CD14-positive monocyte (primary cell): Measurements from ENCODE around the gene NR3C1. TPM values are rescaled to one million over a fixed set of nuclear protein-coding genes. Genes with fewer than 3 reads are reported as not detected.

Experiments used
- DNase-seq, 3 donors: peaks; one replicate each; pipeline ENCODE4 v3.0.0-alpha.2; 2011 to 2022
- H2AFZ ChIP-seq: 2 replicates; pipeline ENCODE4 v1.6.0; 2012; ENCODE audit warnings: mild to moderate bottlenecking, low read depth, low read length, inconsistent platforms; ENCODE audit not compliant: insufficient read depth, poor library complexity, severe bottlenecking
- H3K27ac ChIP-seq, 2 donors: 1 replicate in 1 of 2; 2 replicates in 1 of 2; pipeline ENCODE4 v1.5.1; 2012 to 2013; ENCODE audit warnings: low read length in 2 of 2, control low read depth in 1 of 2, inconsistent platforms in 1 of 2, low read depth in 1 of 2, mild to moderate bottlenecking in 1 of 2
- H3K27me3 ChIP-seq, 2 donors: one replicate each; pipeline versions ENCODE4 v1.6.0 to v1.6.1; 2011 to 2013; ENCODE audit warnings: low read length in 2 of 2; ENCODE audit not compliant: control insufficient read depth in 2 of 2, insufficient read depth in 2 of 2
- H3K36me3 ChIP-seq, 2 donors: replicated peaks in 1 of 2; 1 replicate in 1 of 2; 2 replicates in 1 of 2; pipeline versions ENCODE4 v1.5.1 to v1.6.1; 2012 to 2013; ENCODE audit warnings: low read length in 2 of 2, control low read depth in 1 of 2, inconsistent platforms in 1 of 2, mild to moderate bottlenecking in 1 of 2; ENCODE audit not compliant: insufficient read depth in 2 of 2, control insufficient read depth in 1 of 2
- H3K4me1 ChIP-seq, 2 donors: 1 replicate in 1 of 2; 2 replicates in 1 of 2; pipeline versions ENCODE4 v1.5.1 to v1.6.1; 2012 to 2013; ENCODE audit warnings: low read length in 2 of 2, control low read depth in 1 of 2, inconsistent platforms in 1 of 2, mild to moderate bottlenecking in 1 of 2, moderate library complexity in 1 of 2; ENCODE audit not compliant: insufficient read depth in 2 of 2, control insufficient read depth in 1 of 2
- H3K4me2 ChIP-seq: replicated peaks from 2 replicates; pipeline ENCODE3; 2012; ENCODE audit warnings: low read length, moderate library complexity, mild to moderate bottlenecking; ENCODE audit not compliant: poor library complexity, severe bottlenecking; ENCODE audit errors: extremely low read depth
- H3K4me3 ChIP-seq, 3 experiments: fragments of 200-600 bp in 1 of 3; sonication (generic) in 1 of 3; replicated peaks in 1 of 3; 1 replicate in 2 of 3; 2 replicates in 1 of 3; pipeline ENCODE4 v1.5.1; 2011 to 2013; ENCODE audit warnings: low read length in 3 of 3, mild to moderate bottlenecking in 3 of 3, control low read depth in 2 of 3, low read depth in 2 of 3, inconsistent platforms in 1 of 3, moderate library complexity in 1 of 3
- H3K79me2 ChIP-seq: 2 replicates; pipeline ENCODE4 v1.6.0; 2012; ENCODE audit warnings: mild to moderate bottlenecking, control low read depth, inconsistent platforms, low read length, moderate library complexity; ENCODE audit not compliant: insufficient read depth
- H3K9ac ChIP-seq: 2 replicates; pipeline ENCODE4 v1.6.0; 2017; ENCODE audit warnings: low read length, mild to moderate bottlenecking; ENCODE audit not compliant: insufficient read depth, poor library complexity, severe bottlenecking
- H3K9me3 ChIP-seq, 2 donors: replicated peaks in 1 of 2; 1 replicate in 1 of 2; 2 replicates in 1 of 2; pipeline versions ENCODE4 v1.5.1 to v1.6.1; 2012 to 2013; ENCODE audit warnings: low read length in 2 of 2, control low read depth in 1 of 2; ENCODE audit not compliant: control insufficient read depth in 1 of 2, insufficient read depth in 1 of 2
- H4K20me1 ChIP-seq: 2 replicates; pipeline ENCODE4 v1.6.0; 2012; ENCODE audit warnings: mild to moderate bottlenecking, low read length, control low read depth, moderate library complexity; ENCODE audit not compliant: insufficient read depth
- H3K27ac Mint-ChIP-seq, 7 donors: one replicate each; pipeline ENCODE4 v1.8.0; 2020; ENCODE audit warnings: mild to moderate bottlenecking in 7 of 7, mixed read lengths in 7 of 7, moderate library complexity in 6 of 7, inconsistent platforms in 2 of 7
- H3K27me3 Mint-ChIP-seq, 3 donors: one replicate each; pipeline ENCODE4 v1.8.0; 2021 to 2022; ENCODE audit warnings: low read depth in 3 of 3, mild to moderate bottlenecking in 3 of 3, mixed read lengths in 3 of 3, moderate library complexity in 3 of 3, inconsistent platforms in 1 of 3
- H3K36me3 Mint-ChIP-seq, 2 donors: one replicate each; pipeline ENCODE4 v1.8.0; 2020; ENCODE audit warnings: mixed read lengths in 2 of 2, inconsistent platforms in 1 of 2, mild to moderate bottlenecking in 1 of 2
- H3K4me1 Mint-ChIP-seq: one replicate; pipeline ENCODE4 v1.8.0; 2020; ENCODE audit warnings: mild to moderate bottlenecking, mixed read lengths
- H3K4me3 Mint-ChIP-seq, 2 donors: one replicate each; pipeline ENCODE4 v1.8.0; 2020; ENCODE audit warnings: mild to moderate bottlenecking in 2 of 2, mixed read lengths in 2 of 2, moderate library complexity in 1 of 2
- H3K9me3 Mint-ChIP-seq, 7 donors: one replicate each; pipeline ENCODE4 v1.8.0; 2020 to 2022; ENCODE audit warnings: mixed read lengths in 7 of 7, mild to moderate bottlenecking in 6 of 7, moderate library complexity in 6 of 7, inconsistent platforms in 2 of 7
- WGBS: methylation state at CpG from one replicate; pipeline ENCODE4 v1.1.5; 2013; ENCODE audit warnings: missing lambda C conversion rate; ENCODE audit not compliant: insufficient coverage; 5-methylcytosine and 5-hydroxymethylcytosine counted together
- intact Hi-C, 2 donors: fragments of 100-400 bp; cut with micrococcal nuclease; formaldehyde crosslinking; loops; one replicate each; pipeline versions ENCODE4 v1.15.0 to v1.15.1; 2023
- polyA plus RNA-seq, 3 donors: library from polyadenylated mRNA; depleted of rRNA in 1 of 3; unstranded in 2 of 3; stranded (reverse) in 1 of 3; fragments of 300-500 nt in 2 of 3; fragments of >200 nt in 1 of 3; fragmentation: Illumina TruSeq in 2 of 3; gene quantifications; 1 replicate in 2 of 3; 2 replicates in 1 of 3; pipeline ENCODE4 v1.2.3, GENCODE V29; 2012 to 2021
- TF ChIP-seq, protein P1 (sequence below): fragments of 200-600 bp; IDR thresholded peaks from one replicate; pipeline ENCODE4 v1.8.0; 2022; ENCODE audit warnings: antibody characterized with exemption, mild to moderate bottlenecking

The NR3C1 gene
- polyA plus RNA-seq, 3 donors = 25.4 to 82.8 (median 75.1) TPM

DNA sequence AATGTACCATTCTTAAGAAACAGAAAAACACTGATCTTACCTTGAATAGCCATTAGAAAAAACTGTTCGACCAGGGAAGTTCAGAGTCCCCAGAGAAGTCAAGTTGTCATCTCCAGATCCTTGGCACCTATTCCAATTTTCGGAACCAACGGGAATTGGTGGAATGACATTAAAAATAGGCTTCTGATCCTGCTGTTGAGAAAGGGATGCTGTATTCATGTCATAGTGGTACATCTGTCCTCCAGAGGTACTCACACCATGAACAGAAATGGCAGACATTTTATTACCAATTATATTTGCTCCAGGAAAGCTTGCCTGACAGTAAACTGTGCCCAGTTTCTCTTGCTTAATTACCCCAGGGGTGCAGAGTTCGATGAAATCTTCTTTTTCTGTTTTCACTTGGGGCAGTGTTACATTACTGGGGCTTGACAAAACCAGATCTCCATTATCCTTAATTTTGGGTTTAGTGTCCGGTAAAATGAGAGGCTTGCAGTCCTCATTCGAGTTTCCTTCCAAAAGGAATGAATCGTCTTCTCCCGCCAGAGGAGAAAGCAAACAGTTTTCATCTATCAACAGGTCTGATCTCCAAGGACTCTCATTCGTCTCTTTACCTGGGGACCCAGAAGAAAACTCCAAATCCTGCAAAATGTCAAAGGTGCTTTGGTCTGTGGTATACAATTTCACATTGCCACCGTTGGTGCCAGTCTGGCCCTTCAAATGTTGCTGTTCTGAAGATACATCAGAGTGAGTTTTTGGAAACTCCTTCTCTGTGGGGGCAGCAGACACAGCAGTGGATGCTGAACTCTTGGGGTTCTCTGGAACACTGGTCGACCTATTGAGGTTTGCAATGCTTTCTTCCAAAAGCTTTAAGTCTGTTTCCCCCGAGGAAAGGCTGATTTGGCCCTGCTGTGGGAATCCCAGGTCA lies 3.6 kb downstream of the NR3C1 start:
- no peak overlapping the region for H2AFZ ChIP-seq
- peaks cover 82% of the 10 kb centered on the region for H4K20me1 ChIP-seq
- H3K27ac ChIP-seq = peak overlapping the region in 1 of 2 donors; percentile 11
- peaks cover 85% of the 10 kb centered on the region for H3K79me2 ChIP-seq
- Mint-ChIP-seq H3K27me3 (no peaks in the 10 kb centered on the region), H3K27ac (peak overlapping the region in 4 of 7 donors; percentile 5 to 61 (median 32)), H3K36me3 (peaks cover 25 to 29% of the 10 kb centered on the region in 2 donors), H3K4me3 (peak overlapping the region; percentile 90), H3K4me1 (peaks cover 65% of the 10 kb centered on the region), H3K9me3 (no peaks in the 10 kb centered on the region)
- H3K9me3 ChIP-seq = no peaks in the 10 kb centered on the region
- peak overlapping the region in 2 of 3 experiments; percentile 10 to 98 for H3K4me3 ChIP-seq
- DNase-seq = no peak
- TF ChIP-seq, protein P1, sequence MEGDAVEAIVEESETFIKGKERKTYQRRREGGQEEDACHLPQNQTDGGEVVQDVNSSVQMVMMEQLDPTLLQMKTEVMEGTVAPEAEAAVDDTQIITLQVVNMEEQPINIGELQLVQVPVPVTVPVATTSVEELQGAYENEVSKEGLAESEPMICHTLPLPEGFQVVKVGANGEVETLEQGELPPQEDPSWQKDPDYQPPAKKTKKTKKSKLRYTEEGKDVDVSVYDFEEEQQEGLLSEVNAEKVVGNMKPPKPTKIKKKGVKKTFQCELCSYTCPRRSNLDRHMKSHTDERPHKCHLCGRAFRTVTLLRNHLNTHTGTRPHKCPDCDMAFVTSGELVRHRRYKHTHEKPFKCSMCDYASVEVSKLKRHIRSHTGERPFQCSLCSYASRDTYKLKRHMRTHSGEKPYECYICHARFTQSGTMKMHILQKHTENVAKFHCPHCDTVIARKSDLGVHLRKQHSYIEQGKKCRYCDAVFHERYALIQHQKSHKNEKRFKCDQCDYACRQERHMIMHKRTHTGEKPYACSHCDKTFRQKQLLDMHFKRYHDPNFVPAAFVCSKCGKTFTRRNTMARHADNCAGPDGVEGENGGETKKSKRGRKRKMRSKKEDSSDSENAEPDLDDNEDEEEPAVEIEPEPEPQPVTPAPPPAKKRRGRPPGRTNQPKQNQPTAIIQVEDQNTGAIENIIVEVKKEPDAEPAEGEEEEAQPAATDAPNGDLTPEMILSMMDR = no peak
- intact Hi-C loops = loop anchor here (5.0 to 10.0 kb wide), 5 partner anchors 37 to 395 kb away; no protein-coding TSS in a partner anchor
- no peak overlapping the region for H3K9ac ChIP-seq
- H3K27me3 ChIP-seq = no peaks in the 10 kb centered on the region
- H3K4me1 ChIP-seq = peaks cover 43 to 79% of the 10 kb centered on the region in 2 donors
- peak overlapping the region; percentile 98 for H3K4me2 ChIP-seq
- peaks cover 13 to 25% of the 10 kb centered on the region in 2 donors for H3K36me3 ChIP-seq
- WGBS = 83% methylated on average over 9 of the region's 12 CpGs

DNA sequence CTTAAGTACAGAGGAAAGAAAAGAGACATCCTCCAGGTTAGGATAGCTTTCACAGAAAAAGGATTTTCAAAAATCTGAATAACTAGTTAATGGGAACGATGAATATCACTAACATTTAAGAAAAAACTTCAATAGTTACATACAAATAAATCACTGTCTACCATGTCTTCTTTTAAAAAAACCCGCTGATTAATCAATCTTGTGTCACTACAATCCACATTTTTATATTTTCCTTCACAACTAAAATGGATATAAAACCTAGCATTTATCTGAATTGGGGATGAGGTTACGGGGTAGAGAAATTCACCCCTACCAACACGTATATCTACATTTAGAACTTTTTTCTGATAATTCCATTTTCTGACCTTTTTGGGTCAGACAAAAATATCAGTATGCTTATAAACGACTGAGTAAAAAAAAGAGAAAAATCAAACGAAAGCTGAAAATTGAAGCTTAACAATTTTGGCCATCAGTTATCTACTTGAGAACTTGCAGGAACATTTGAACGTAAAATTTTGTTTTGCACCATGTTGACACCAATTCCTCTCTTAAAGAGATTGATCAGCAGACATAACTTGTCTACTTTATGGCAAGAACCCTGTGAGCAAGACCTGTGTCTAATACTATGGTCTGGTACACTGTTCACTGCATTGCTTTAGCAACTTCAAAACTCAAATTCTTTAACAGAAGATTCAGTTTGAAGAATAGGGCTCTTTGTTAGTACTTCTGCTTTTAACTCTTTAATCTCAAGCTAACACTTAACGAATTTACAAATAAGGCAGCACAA lies 4.8 kb downstream of the NR3C1 start:
- H3K27me3 ChIP-seq = no peaks in the 10 kb centered on the region
- intact Hi-C loops = no loop called here
- H2AFZ ChIP-seq = no peak overlapping the region
- peak overlapping the region in 1 of 2 donors; percentile 12 for H3K27ac ChIP-seq
- peak overlapping the region; percentile 98 for H3K4me2 ChIP-seq
- H3K4me3 ChIP-seq = peak overlapping the region; percentile 36 to 98 (median 63)
- H3K9ac ChIP-seq = no peak overlapping the region
- H3K79me2 ChIP-seq = peaks cover 97% of the 10 kb centered on the region
- no peaks in the 10 kb centered on the region for H3K9me3 ChIP-seq
- H3K4me1 ChIP-seq = peaks cover 45 to 87% of the 10 kb centered on the region in 2 donors
- peaks cover 95% of the 10 kb centered on the region for H4K20me1 ChIP-seq
- no peak for DNase-seq
- Mint-ChIP-seq H3K4me3 (peak overlapping the region; percentile 90), H3K27me3 (no peaks in the 10 kb centered on the region), H3K9me3 (no peaks in the 10 kb centered on the region), H3K4me1 (peaks cover 73% of the 10 kb centered on the region), H3K36me3 (peaks cover 25 to 29% of the 10 kb centered on the region in 2 donors), H3K27ac (peak overlapping the region in 1 of 7 donors; percentile 50)
- no CpG with 5 or more reads among the region's 8 CpGs for WGBS
- peaks cover 13 to 25% of the 10 kb centered on the region in 2 donors for H3K36me3 ChIP-seq
- TF ChIP-seq, protein P1 = no peak
